ENCODE results near the gene NLRP6.

The NLRP6 gene

DNA sequence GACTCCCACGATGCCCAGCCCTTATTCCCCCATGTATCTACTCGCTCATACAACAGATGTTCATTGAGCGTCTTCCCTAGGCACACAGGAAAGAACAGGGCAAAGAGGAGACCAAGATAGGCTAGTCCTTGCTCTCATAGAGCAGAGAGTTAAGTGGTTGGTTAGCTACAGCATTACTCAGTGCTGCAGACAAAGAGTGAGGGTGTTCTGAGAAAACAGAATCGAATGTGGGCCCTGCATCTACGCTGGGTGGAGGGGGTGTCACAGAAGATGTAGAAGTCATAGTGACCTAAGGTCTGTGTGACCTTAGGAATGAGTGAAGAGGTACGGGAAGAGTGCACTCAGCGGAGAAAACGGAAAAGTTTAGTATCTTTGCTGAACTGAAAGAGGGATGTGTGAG, 29.1 kb upstream of the NLRP6 start:
- DNase-seq (ENCODE audit: low spot score) = no peak
- no peak overlapping the region for H3K27ac ChIP-seq
- ChIA-PET POLR2A (ENCODE audit: low non-redundant PET) (no interaction called here), CTCF (no interaction called here)
- TF ChIP-seq, protein P1, sequence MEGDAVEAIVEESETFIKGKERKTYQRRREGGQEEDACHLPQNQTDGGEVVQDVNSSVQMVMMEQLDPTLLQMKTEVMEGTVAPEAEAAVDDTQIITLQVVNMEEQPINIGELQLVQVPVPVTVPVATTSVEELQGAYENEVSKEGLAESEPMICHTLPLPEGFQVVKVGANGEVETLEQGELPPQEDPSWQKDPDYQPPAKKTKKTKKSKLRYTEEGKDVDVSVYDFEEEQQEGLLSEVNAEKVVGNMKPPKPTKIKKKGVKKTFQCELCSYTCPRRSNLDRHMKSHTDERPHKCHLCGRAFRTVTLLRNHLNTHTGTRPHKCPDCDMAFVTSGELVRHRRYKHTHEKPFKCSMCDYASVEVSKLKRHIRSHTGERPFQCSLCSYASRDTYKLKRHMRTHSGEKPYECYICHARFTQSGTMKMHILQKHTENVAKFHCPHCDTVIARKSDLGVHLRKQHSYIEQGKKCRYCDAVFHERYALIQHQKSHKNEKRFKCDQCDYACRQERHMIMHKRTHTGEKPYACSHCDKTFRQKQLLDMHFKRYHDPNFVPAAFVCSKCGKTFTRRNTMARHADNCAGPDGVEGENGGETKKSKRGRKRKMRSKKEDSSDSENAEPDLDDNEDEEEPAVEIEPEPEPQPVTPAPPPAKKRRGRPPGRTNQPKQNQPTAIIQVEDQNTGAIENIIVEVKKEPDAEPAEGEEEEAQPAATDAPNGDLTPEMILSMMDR (conservative IDR thresholded peaks at IDR 0.05; ENCODE audit: low read depth) = no peak

DNA sequence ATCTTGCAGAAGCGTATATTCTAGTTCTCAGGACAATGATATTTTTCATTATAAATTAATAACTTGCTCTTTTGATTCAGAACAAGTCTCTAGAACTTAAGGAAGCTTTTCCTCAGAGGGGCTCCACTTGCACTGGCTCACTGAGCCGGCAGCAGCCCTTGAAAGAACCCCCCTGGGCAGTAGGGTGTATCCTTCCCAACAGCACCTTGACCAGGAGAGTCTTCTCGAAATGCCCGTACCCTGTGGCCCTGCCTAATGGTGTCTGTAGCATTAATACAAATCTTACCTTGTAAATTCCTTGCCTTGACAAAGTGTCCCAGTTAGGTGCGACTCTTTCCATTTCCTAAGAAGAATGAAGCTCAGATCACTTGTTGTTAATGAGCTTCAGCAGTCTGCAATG, 27.9 kb upstream of the NLRP6 start:
- POLR2A ChIA-PET (ENCODE audit: low non-redundant PET) = no interaction called here
- DNase-seq (ENCODE audit: low spot score) = no peak
- CTCF ChIA-PET = interaction anchor here (0.5 to 1.4 kb wide), 7 partner anchors 11 to 200 kb away, joined by 3 to 7 read pairs (median 3); partner anchors contain the start of gene PGGHG
- TF ChIP-seq, protein P1 (conservative IDR thresholded peaks at IDR 0.05; ENCODE audit: low read depth) = no peak
- no peak overlapping the region for H3K27ac ChIP-seq

DNA sequence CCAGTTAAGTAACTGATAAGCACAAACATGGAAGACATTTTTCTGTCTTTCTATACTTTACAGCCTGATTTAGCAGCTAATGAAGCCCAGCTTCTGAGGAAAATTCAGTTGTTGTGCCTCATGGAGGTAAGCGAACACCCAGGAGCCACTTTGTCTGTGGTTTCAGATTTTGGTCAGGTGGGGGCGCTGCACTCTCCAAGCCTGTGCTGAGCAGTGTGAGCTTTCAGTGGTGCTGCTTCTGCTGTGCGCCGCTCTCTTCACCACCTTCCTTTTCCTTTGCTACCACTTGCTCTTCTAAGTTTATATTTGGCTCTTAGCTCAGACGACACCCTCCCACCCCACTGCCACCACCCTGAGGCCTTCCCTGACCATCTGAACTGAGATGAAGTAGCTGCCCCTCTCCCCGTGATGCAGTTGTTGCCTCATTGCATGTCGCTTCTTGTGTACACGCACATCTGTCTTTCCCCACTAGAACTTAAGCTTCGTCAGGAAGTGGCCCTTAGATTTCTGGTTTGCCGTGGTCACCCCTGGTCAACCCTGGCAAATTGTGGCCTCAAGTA, 27.4 kb upstream of the NLRP6 start:
- CTCF ChIA-PET = interaction anchor here (0.6 to 1.5 kb wide), 7 partner anchors 10 to 200 kb away, joined by 3 to 7 read pairs (median 4); partner anchors contain the start of genes PGGHG and PSMD13
- POLR2A ChIA-PET (ENCODE audit: low non-redundant PET) = interaction anchor here (0.9 kb wide), 1 partner anchor 44 kb away, joined by 3 read pairs; the partner anchor contains the start of genes BET1L and RIC8A
- no peak overlapping the region for H3K27ac ChIP-seq
- peak; percentile 21 for DNase-seq (ENCODE audit: low spot score)
- TF ChIP-seq, protein P1 (conservative IDR thresholded peaks at IDR 0.05; ENCODE audit: low read depth) = peak; percentile 57

DNA sequence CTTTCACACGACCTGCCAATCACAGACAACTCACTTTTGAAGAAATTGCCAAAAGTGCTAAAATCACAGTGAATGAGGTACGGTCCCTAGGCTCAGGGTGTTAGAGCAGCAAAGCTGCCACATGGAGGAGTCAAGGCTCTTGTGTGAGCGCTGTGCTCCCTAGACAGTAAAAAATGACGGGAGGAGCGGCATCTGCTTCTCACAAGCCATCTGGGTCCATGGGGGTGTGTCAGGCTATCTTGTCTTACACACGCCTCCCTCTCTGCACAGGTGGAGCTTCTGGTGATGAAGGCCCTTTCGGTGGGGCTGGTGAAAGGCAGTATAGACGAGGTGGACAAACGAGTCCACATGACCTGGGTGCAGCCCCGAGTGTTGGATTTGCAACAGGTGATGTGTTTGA, 26.7 kb upstream of the NLRP6 start:
- ChIA-PET CTCF (interaction anchor here (1.0 to 1.5 kb wide), 4 partner anchors 10 to 104 kb away, joined by 3 to 7 read pairs (median 4); partner anchors contain the start of gene PSMD13), POLR2A (ENCODE audit: low non-redundant PET) (interaction anchor here (0.8 to 0.9 kb wide), 2 partner anchors 37 to 44 kb away, joined by 3 read pairs; partner anchors contain the start of genes BET1L and RIC8A)
- H3K27ac ChIP-seq = no peak overlapping the region
- DNase-seq (ENCODE audit: low spot score) = no peak
- TF ChIP-seq, protein P1 (conservative IDR thresholded peaks at IDR 0.05; ENCODE audit: low read depth) = no peak

DNA sequence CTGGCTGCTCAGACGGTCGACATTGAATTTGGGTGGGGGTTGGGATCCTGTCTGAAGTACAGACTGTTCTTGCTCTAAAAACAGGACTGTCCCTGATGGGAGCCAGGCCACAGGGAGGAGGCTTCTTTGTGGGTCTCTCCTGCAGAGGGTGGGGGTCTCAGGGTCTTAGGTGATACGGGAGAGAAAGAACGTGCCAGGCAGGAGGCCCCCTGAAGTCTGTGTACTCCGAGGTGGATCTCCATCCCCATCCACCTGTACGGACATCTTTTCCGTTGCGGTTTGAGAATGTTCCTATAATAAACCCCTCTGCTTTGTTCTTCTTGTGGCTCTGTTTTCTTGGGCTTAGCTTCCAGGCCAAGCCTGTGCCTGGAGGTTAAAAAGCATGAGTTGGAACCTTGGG, 25.5 kb upstream of the NLRP6 start:
- TF ChIP-seq, protein P1 (conservative IDR thresholded peaks at IDR 0.05; ENCODE audit: low read depth) = no peak
- no peak for DNase-seq (ENCODE audit: low spot score)
- CTCF ChIA-PET = no interaction called here
- H3K27ac ChIP-seq = no peak overlapping the region
- POLR2A ChIA-PET (ENCODE audit: low non-redundant PET) = interaction anchor here (0.8 kb wide), 1 partner anchor 36 kb away, joined by 3 read pairs; no protein-coding TSS in a partner anchor

DNA sequence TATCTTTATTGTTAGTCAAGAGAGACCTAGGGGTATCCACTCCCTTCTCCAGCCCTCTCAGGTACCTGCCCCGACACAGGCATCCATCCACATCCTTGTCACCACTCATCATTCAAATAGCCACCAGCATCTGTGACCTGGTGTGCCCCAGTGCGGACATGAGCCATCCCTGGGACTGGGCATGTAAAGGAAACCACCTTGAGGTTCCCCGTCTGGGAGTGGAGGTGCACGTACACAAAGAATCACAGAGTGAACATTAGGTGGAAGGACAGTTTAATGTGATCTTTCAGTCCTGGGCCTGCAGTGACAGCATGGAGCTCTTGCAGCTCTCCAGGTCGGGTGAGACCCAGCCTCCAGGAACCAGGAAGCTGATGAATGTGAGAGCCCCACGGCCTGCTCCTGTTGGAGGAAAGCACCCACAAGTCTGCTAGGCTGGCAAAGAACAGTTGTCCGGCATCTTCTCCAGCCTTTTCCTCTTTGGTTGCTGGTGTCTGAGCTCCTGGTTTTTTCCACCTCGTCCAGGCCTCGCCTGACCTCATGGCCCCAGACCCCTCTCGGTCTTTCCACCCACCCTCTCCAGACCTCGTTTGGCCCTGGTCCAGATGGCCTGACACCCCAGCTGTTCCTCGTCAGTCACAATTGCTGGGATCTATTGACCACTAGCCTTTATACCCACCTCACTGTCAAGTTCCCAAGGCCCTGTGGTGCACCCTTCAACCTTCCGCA, 24.9 kb upstream of the NLRP6 start:
- ChIA-PET POLR2A (ENCODE audit: low non-redundant PET) (no interaction called here), CTCF (interaction anchor here (0.7 kb wide), 1 partner anchor 51 kb away, joined by 4 read pairs; no protein-coding TSS in a partner anchor)
- H3K27ac ChIP-seq = peak overlapping the region; percentile 14; the same call in 1 of the 2 replicates
- DNase-seq (ENCODE audit: low spot score) = no peak
- TF ChIP-seq, protein P1 (conservative IDR thresholded peaks at IDR 0.05; ENCODE audit: low read depth) = no peak
